Astrocyte of the spinal cord (primary cell): ENCODE data around the gene GNG13.

Source experiments
- DNase-seq: peaks from one replicate; pipeline ENCODE4 v3.0.0; 2011; ENCODE audit warnings: low read depth, low spot score
- H3K4me3 ChIP-seq: 2 replicates; pipeline ENCODE4 v1.5.1; 2011; ENCODE audit warnings: low read depth, mild to moderate bottlenecking, low read length, moderate library complexity
- CTCF ChIP-seq: IDR thresholded peaks from 2 replicates; pipeline ENCODE4 v1.5.1; 2012; ENCODE audit warnings: low read depth, mild to moderate bottlenecking, low read length, inconsistent platforms
- in situ Hi-C: cut with HindIII; loops from 2 replicates; pipeline ENCODE4 v1.10.0; 2017; ENCODE audit warnings: low sequenced_read_pairs

The GNG13 gene

GRCh38 chr16:831571-832413 lies 31.3 kb upstream of the GNG13 start:
- DNase-seq, result no peak
- in situ Hi-C loops, result no loop called here
- TF ChIP-seq CTCF, result no peak
- H3K4me3 ChIP-seq, result no peak overlapping the region

- no peak overlapping the region for H3K4me3 ChIP-seq
- DNase-seq, result no peak
- TF ChIP-seq CTCF, result no peak
- in situ Hi-C loops, result no loop called here
These were observed 30.5 kb upstream of the GNG13 start for GRCh38 chr16:830871-831570.

GRCh38 chr16:830107-830870 lies 29.8 kb upstream of the GNG13 start:
- in situ Hi-C loops, result no loop called here
- no peak for DNase-seq
- no peak for TF ChIP-seq CTCF
- no peak overlapping the region for H3K4me3 ChIP-seq

GRCh38 chr16:828891-829290 lies 28.4 kb upstream of the GNG13 start:
- in situ Hi-C loops, result no loop called here
- no peak for DNase-seq
- no peak for TF ChIP-seq CTCF
- H3K4me3 ChIP-seq, result no peak overlapping the region

GRCh38 chr16:827513-827912 lies 27.0 kb upstream of the GNG13 start:
- no peak for TF ChIP-seq CTCF
- no peak for DNase-seq
- in situ Hi-C loops, result no loop called here
- no peak overlapping the region for H3K4me3 ChIP-seq

- in situ Hi-C loops, result no loop called here
- no peak for DNase-seq
- TF ChIP-seq CTCF, result no peak
- H3K4me3 ChIP-seq, result no peak overlapping the region
These were observed 25.0 kb upstream of the GNG13 start for GRCh38 chr16:825341-826061.
